ENCODE measurements around the gene PHLPP1. TPM values are rescaled to one million over a fixed set of nuclear protein-coding genes. Genes with fewer than 3 reads are reported as not detected.

Gene PHLPP1
- polyA plus RNA-seq, 2 of the 4 experiments (the other 2 are of a cell fraction) = 6.5 to 12.1 TPM

GRCh38 chr18:62902776-62903175, 187.4 kb downstream of the PHLPP1 start (continued):
- no peak for TF ChIP-seq ATOH8 (CRISPR knock-in tag; IDR thresholded peaks at IDR 0.05; ENCODE audit: low read depth)
- no peak for TF ChIP-seq GATA3 (IDR thresholded peaks at IDR 0.05; ENCODE audit: borderline replicate concordance)
- TF ChIP-seq HEYL (CRISPR knock-in tag; IDR thresholded peaks at IDR 0.05) = no peak
- TF ChIP-seq RFX5 (IDR thresholded peaks at IDR 0.05) = no peak
- TF ChIP-seq CEBPB (IDR thresholded peaks at IDR 0.05) = no peak
- no peak for TF ChIP-seq JUN (IDR thresholded peaks at IDR 0.05)
- no peak for TF ChIP-seq SMC3 (IDR thresholded peaks at IDR 0.05)
- no peak for TF ChIP-seq NR3C1 (IDR thresholded peaks at IDR 0.05)

GRCh38 chr18:62904396-62905285, 189.3 kb downstream of the PHLPP1 start:
- no peak overlapping the region for H3K4me3 ChIP-seq
- H3K9me3 ChIP-seq = no peaks in the 10 kb centered on the region
- FAIRE-seq (no peak), ATAC-seq (no peak), DNase-seq (ENCODE audit: low read depth in 1 of 2, low spot score in 1 of 2) (no peak)
- POLR2A ChIA-PET = no interaction called here
- no peak overlapping the region for H3K27ac ChIP-seq
- TF ChIP-seq PBX3 (IDR thresholded peaks at IDR 0.05) = no peak
- no peak for TF ChIP-seq EP300 (IDR thresholded peaks at IDR 0.05)
- no peak for TF ChIP-seq E2F6 (IDR thresholded peaks at IDR 0.05; ENCODE audit: borderline replicate concordance, low read depth)
- TF ChIP-seq HOXB13 (CRISPR knock-in tag; IDR thresholded peaks at IDR 0.05; ENCODE audit: low read depth) = no peak
- TF ChIP-seq ELK1 (IDR thresholded peaks at IDR 0.05; ENCODE audit: low read depth, low read length) = no peak
- TF ChIP-seq SREBF2 (IDR thresholded peaks at IDR 0.05) = no peak
- no peak for TF ChIP-seq HDAC2 (IDR thresholded peaks at IDR 0.05)
- TF ChIP-seq ZNF302 (CRISPR knock-in tag; IDR thresholded peaks at IDR 0.05) = no peak
- TF ChIP-seq RFX5 (IDR thresholded peaks at IDR 0.05) = no peak
- TF ChIP-seq RAD21 (conservative IDR thresholded peaks at IDR 0.05 in 1 of 2, IDR thresholded peaks at IDR 0.05 in 1 of 2) = no peak
- no peak for TF ChIP-seq EHMT2 (IDR thresholded peaks at IDR 0.05; ENCODE audit: low read depth)
- no peak for TF ChIP-seq FOXS1 (CRISPR knock-in tag; IDR thresholded peaks at IDR 0.05)
- WGBS (ENCODE audit: missing lambda C conversion rate) = 60% methylated on average over 2 of the region's 2 CpGs
- CTCF ChIA-PET = no interaction called here
- H3K4me2 ChIP-seq = no peak overlapping the region
- no peaks in the 10 kb centered on the region for H3K4me1 ChIP-seq

GRCh38 chr18:62912885-62913284, 197.5 kb downstream of the PHLPP1 start:
- POLR2A ChIA-PET = no interaction called here
- Histone ChIP-seq H3K4me1 (no peaks in the 10 kb centered on the region), H3K27ac (no peak overlapping the region), H3K4me3 (no peak overlapping the region), H3K4me2 (no peak overlapping the region), H3K9me3 (no peaks in the 10 kb centered on the region)
- ATAC-seq = no peak
- FAIRE-seq = no peak
- WGBS (ENCODE audit: missing lambda C conversion rate) = 55% methylated on average over 2 of the region's 2 CpGs
- CTCF ChIA-PET = interaction anchor here (0.7 kb wide), 1 partner anchor 262 kb away, joined by 3 read pairs; no protein-coding TSS in a partner anchor
- no peak for DNase-seq (ENCODE audit: low read depth in 1 of 2, low spot score in 1 of 2)
- TF ChIP-seq ZNF302 (CRISPR knock-in tag; IDR thresholded peaks at IDR 0.05) (no peak), JUN (IDR thresholded peaks at IDR 0.05) (no peak), ELK1 (IDR thresholded peaks at IDR 0.05; ENCODE audit: low read depth, low read length) (no peak), HOXB13 (CRISPR knock-in tag; IDR thresholded peaks at IDR 0.05; ENCODE audit: low read depth) (no peak), CBX8 (IDR thresholded peaks at IDR 0.05) (no peak), ESRRA (IDR thresholded peaks at IDR 0.05; ENCODE audit: borderline replicate concordance, low read length) (no peak), RNF2 (IDR thresholded peaks at IDR 0.05; ENCODE audit: borderline replicate concordance, low read depth) (no peak), RARB (CRISPR knock-in tag; IDR thresholded peaks at IDR 0.05) (no peak), ZSCAN20 (CRISPR knock-in tag; IDR thresholded peaks at IDR 0.05) (no peak), CTCF (IDR thresholded peaks at IDR 0.05) (no peak), HOXB5 (CRISPR knock-in tag; IDR thresholded peaks at IDR 0.05) (no peak), HDAC2 (IDR thresholded peaks at IDR 0.05) (no peak), NR3C1 (IDR thresholded peaks at IDR 0.05) (no peak), RAD21 (conservative IDR thresholded peaks at IDR 0.05 in 1 of 2, IDR thresholded peaks at IDR 0.05 in 1 of 2) (no peak), BCL3 (IDR thresholded peaks at IDR 0.05) (no peak)
